ENCODE data around the gene WDFY2. TPM values are rescaled to one million over a fixed set of nuclear protein-coding genes. Genes with fewer than 3 reads are reported as not detected.

WDFY2 gene
- total and polyA plus RNA-seq, 2 experiments from 2014 or later = 11.4 to 24.0 TPM

DNA sequence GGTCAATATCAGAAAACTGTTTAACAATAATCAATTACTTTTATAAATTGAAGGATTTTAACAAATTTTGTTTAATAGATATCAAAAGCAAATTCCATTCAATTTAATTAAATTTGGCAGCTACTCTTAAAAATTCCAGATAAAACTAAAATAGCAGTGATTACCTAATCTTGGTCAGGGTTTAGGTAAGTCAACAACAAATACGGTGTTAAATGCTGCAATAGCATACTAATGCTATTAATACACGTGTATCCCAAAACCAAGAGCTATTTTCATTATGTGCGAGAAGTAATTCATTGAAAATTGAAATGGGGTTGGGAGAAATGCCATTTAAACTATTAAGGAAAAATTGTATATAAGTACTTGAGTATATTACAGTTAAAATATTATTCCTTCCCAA lies 114.1 kb downstream of the WDFY2 start:
- Histone ChIP-seq H4K20me1 (replicated peaks; ENCODE audit: insufficient read depth) (no peaks in the 10 kb centered on the region), H3K36me3 (ENCODE audit: insufficient read depth) (no peaks in the 10 kb centered on the region; the same call in 1 of the 2 replicates), H3K4me1 (ENCODE audit: insufficient read depth) (no peaks in the 10 kb centered on the region), H3K27me3 (ENCODE audit: insufficient read depth) (no peaks in the 10 kb centered on the region), H3K79me2 (replicated peaks; ENCODE audit: insufficient read depth) (peaks cover 58% of the 10 kb centered on the region), H3F3A (replicated peaks; ENCODE audit: low read depth) (no peaks in the 10 kb centered on the region), H3K4me3 (no peak overlapping the region), H3K27ac (ENCODE audit: low read depth) (no peak overlapping the region), H3K4me2 (no peak overlapping the region), H3K9me2 (ENCODE audit: insufficient read depth) (no peaks in the 10 kb centered on the region; the same call in 1 of the 2 replicates), H2AFZ (no peak overlapping the region)
- Mint-ChIP-seq H3K27me3 (ENCODE audit: insufficient read depth, low read depth, poor library complexity) (no peaks in the 10 kb centered on the region), H3K4me3 (no peak overlapping the region), H3K9me3 (peaks cover 21% of the 10 kb centered on the region), H3K27ac (no peak overlapping the region), H3K36me3 (ENCODE audit: low read depth) (peaks cover 31% of the 10 kb centered on the region), H3K4me1 (no peaks in the 10 kb centered on the region)
- TF ChIP-seq CREB1 (CRISPR knock-in tag; IDR thresholded peaks at IDR 0.05; ENCODE audit: low read depth) = no peak
- no peak for TF ChIP-seq ZNF462 (CRISPR knock-in tag; IDR thresholded peaks at IDR 0.05)
- TF ChIP-seq REST (IDR thresholded peaks at IDR 0.05; ENCODE audit: unreplicated experiment) = no peak
- no peak for TF ChIP-seq JUNB (IDR thresholded peaks at IDR 0.05; ENCODE audit: unreplicated experiment)
- ATAC-seq (no peak), DNase-seq (ENCODE audit: low spot score) (no peak)
